NCI-H2227 (cell line): ENCODE data around the gene GNAT1.
"Not testable (repeated sequence)": the region's sequence is repeated elsewhere in the genome, so short reads cannot be mapped to it uniquely, and the experiment has no call there.

ENCODE experiments used
- DNase-seq: peaks from one replicate; lab custom pipeline; 2025; ENCODE audit not compliant: unreplicated experiment; lab: John Stamatoyannopoulos, UW

The GNAT1 gene

DNA sequence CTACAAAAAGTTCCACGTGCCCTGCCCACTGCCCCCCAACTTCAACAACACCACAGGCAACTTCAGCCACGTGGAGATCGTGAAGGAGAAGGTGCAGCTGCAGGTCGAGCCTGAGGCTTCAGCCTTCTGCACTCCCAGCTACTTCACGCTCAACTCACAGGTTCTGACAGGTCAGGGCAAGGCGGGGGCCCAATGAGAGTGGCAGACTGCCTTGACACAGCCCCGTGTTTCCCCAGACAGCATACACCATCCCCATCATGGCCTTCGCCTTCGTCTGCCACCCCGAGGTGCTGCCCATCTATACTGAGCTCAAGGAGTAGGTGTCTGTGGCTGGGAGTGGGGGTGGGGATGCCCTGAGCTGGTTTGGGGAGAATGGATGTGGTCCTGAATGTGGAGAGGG lies 26.3 kb downstream of the GNAT1 start:
- no peak for DNase-seq

DNA sequence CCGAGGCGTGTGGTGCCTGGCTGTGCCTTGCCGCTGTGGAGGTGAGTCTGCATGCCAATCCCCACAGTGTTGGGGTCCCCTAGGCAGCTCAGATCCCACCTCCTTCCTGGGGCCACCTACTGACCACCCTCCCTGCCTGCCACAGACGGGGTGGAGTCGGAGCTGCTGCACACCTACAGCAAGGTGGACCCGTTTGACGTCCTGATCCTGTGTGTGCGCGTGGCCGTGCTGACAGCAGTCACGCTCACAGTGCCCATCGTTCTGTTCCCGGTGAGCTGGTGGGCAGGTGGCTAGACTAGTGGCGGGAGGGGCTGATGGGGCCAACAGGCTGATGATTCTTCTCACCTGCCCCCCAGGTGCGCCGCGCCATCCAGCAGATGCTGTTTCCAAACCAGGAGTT lies 27.0 kb downstream of the GNAT1 start:
- no peak for DNase-seq

DNA sequence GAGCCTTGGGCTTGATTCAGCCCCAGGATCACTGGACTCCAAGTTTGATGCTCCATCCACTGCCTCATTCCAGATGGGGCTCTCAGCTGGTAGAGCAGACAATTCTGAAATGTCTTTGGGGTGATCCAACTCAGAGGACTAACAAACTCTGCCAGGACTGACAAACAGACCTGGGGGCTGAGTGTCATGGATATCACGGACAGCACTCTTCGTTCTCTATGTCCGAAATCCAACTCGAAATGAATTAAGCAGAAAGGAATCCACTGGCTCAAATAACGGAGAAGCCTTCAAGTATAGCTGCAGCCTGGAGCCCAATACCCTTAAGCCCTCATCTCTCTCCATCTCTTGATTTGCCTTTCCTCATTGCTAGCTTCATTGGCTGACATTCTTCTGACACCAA lies 27.9 kb downstream of the GNAT1 start:
- DNase-seq, result no peak

DNA sequence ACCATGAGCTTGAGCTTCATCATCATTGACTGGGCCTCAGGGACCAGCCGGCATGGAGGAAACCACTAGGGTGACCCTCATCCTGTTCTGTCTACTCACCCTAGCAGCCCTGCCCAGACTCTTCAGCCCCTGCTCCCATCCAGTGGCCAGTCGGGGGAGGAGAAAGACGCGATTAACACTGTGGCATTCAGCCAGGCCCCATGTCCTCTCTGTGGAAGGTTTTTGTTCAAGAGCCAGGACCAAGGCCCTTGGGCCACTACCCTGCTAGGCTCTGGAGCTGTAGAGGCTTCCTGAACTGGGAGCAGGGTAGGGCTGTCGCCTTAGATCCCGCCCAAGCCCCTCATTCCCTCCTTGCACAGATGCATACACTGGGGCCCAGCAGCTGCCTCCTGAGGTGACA lies 28.7 kb downstream of the GNAT1 start:
- no peak for DNase-seq

DNA sequence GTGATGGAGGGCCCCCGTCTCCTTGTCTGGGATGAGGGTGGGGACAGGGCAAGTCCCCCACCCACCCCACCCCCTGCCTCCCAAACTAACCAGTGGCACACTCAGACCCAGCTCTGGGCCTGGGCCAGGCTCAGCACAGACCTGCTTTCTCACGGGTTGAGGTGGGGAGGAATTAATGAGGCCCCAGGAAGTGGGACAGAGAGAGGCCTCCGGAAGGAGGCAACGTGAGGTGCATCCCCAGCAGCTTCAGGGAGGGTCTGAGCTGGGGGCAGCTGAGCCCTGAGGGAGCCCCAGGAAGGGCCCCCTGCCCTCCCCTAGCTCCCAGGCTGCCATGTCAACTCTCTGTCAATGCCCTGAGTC lies 29.6 kb downstream of the GNAT1 start:
- DNase-seq, result no peak

DNA sequence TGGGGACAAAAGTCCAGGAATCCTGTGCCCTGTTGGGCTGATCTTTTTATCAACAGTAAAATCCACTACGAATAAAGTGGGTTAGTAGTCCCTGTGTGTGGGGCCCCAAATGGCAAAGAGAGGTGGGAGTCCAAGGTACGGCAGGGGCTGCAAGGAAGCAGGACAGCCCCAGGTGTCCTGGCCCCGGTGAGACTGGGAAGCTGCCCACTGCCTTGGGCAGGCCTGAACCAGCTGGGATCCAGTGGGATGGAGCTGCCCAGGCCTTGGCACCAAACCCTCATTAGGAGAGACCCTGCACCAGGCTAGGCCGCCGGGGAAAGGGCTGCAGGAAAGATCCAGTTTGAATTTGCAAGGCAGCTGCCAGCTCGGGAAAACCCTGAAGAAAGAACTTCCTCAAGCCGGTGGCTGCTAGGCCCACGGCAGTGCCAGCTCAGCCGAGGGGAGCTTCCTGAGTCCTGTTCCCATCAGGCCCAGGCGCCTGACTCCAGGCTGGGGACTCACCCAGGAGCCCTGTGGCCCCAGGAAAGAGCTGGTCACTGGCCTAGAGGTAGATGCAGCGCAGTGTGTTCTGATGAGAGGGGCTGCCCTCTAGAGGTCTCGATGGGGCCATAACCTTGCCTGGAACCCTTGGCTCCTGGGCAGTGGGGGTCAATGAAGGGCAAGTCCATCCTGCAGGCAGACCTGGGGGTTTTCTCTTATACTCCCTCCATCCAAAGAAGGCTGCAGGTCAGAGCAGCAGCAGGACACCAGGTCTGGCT lies 30.2 kb downstream of the GNAT1 start:
- DNase-seq, result no peak

DNA sequence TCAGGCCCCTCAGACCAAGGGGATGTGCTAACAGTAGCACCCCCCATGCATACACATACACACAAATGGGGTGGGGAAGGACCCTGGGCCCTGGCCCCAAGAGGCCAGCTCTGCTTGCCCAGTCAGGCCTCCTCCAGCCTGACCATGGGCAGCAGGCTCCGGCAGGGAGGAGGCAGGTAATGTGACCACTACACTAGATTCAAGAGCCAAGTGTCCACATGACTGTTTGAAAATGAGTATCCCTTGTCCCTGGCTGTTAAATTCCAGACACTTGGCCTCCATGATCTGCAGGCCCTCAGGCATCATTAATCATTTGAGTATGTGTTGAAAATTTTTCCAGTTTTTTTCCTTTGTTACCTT lies 30.7 kb downstream of the GNAT1 start:
- DNase-seq, result no peak

DNA sequence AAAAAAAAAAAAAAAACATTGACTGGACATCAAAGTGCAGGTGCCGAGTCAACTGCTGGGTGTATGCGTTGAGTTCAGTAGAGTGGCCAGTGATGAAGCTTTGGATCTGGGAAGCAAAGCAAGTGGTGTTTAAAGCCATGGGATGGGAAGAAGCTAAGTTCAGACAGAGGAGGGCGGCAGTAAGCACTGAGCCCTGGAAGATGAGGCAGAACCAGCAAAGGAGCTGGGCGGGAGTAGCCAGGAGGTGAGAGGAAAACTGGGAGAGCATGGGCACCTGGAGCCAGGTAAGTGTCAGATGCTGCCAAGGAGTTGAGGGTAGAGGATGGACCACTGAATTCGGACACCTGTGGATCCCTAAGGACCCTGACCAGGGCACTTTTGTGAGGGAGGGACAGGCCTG lies 33.2 kb downstream of the GNAT1 start:
- no peak for DNase-seq

DNA sequence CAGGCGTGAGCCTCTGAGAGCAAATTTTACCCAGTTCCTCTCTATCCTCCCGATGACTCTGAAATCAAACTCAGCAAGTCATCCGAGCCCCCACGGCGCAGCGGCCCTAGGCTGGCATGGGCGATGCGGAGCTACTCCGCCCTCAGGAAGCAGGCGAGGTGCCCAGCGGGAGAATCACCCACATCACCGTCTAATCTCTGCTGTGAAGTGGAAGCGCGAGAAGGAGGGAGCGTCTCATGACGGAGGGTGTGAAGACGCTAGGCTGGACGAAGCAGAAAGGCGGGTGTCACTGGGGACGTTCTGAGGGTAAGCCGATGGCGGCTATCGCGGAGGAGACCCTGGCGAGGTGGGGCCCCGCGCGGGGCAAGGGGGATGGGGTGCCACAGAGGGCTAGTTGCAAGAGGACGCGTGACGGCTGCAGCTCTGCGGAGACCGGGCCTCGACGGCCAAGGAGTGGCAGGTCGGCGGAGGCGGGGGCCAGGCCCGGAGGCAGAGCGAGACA lies 35.5 kb downstream of the GNAT1 start:
- DNase-seq, result peak; percentile 71

DNA sequence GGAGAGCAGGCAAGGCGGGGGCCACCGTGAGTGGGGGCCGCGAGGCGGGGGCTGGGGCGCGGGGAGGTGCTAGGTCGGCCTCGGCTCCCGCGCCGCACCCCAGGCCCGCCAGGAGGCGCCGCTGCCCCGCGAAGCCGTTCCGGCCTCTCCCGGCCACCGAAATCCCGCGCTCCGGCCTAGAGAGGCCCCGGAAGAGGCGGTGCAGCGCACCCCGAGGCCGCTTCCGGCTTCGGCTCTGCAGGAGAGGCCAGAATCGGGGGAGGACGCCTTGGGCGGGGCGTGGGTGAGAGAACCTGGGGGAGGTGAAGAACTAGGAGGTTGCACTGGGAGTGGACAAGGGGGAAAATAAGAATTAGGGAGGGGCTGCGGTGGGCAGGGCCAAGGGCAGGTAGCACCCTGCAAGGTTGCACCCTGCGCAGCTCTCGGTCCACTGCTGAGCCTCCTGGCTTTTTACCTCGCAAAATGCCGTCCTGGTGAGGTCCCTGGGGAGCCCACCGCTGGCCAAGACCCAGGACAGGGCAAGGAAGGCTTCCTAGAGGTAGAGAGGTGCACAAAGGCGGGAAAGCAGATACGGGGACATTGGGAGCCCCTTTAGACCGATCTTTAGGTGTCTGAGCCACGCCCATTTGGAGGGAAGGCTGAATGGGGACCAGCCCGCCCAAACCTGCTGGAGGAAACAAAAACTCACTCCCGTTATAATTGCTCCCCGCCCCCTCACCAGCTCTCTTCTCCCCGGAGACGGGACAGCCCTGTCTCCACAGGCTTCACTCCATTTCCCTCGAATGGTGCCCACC lies 36.2 kb downstream of the GNAT1 start:
- peak; percentile 95 for DNase-seq

DNA sequence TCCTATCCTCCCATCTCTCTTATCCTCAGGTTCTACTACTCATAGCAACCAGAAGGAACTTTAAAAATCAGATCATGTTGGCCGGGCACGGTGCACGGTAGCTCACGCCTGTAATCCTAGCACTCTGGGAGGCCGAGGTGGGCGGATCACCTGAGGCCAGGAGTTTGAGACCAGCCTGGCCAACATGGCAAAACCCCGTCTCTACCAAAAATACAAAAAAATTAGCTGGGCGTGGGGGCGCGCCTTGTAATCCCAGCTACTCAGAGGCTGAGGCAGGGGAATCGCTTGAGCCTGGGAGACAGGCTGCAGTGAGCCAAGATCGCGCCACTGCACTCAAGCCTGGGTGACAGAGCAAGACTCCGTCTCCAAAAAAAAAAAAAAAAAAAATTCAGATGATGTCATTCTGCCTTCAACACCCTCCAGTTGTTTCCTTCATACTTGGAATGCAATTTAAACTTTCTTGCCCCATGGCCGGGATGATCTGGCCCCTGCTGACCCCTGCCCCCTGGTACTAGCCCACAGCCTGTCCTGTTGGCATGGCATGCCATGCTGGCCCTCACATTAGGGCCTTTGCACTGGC lies 36.9 kb downstream of the GNAT1 start:
- not testable (repeated sequence) for DNase-seq

DNA sequence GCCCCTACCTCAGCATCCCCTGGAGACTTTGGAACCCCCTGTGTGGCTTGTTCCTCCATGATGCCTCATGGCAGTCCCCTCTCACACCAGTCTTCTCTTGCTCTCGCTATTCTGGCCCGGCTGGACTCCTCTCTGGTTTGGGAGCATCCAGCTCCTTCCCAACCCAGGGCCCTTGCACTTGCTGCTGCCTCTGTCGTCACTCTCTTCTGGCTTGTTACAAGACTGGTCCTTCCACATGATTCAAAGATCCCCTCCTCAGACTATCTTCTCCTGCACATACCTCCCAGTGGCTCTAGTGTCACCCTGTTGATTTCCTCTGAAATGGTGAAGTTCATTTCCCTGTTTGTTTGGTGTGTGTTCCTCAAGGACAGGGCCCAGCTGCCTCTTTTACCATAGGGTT lies 38.1 kb downstream of the GNAT1 start:
- no peak for DNase-seq

DNA sequence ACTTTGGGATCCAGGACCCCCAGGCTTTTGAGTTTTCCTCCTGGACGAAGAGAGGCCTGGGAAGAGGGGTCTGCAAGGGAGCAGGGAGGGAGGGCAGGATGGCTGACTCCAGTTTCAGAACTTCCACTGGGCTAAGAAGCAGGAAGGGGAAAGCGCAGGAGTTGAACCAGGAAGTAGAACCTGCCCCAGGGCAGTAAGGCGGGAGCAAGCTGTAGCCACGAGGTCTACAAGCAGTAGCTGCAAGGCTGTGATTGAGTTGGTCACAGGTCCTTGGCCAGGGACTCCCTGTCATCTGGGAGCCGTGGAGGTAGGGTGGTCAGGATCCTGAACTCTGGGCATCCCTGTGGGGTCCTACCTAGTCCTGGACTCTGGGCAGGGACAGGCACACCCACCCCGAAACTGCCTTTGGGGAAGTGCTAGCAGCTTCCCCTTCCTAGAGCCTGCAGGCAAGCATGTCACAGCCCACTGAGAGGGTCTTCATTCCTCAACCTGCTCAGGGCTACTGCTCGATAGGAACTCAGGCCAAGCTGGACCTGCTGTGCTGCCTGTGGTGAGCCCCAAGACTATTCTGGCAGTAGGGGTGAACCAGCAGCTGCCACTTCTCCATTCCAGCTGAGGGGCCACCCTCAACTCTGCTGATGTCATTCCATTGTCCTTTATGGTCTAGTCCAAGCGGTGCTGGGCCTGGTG lies 38.8 kb downstream of the GNAT1 start:
- DNase-seq, result no peak

DNA sequence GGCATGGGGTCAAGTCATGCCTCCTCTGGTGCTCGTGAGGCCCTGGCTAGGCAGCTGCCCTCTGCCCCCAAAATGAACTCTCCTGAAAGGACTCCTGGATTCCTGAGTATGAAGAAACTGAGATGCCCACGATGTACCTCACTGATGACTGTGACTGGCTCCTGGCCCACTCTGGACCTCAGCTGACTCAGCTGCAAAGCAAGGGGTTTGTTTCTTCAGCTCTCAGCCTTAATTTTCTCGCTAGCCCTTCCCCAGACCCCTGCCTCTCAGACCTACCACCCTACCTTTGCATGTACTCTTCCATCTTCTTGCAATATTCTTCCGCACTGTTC lies 39.4 kb downstream of the GNAT1 start:
- DNase-seq, result no peak

DNA sequence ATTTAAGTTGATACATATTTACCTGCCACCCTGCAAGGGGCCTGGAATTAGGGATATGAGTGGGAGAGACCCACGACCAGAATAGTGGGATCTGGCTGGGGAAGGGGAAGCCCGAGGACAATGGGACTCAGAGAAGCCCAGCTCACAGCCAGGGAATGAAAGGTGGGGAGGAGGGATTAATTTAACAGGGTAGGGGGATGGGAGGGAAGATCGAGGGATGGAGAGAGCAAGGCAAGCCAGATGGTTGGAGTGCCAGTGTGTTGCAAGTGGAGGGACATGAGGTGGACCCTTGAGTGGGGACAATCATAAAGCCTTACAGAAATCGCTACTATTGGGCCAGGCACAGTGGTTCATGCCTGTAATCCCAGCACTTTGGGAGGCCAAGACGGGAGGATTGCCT lies 40.2 kb downstream of the GNAT1 start:
- DNase-seq, result no peak

DNA sequence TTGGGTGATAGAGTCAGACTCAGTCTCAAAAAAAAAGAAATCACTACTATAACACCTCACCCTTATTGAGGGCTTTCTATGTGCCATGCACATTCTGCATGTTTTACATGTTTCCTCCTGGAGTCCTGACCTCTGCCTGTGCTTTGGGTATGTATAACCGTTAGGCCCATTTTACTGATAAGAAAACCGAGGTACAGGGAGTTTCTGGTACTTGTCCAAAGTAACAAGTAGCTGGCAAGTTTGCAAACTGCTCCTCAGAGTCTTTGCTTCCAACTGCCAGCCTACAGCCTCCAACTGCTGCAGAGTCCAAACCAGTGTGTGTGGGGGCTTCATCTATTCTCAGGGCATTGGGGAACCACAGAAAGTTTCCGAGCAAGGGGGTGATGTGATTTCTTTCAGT lies 40.9 kb downstream of the GNAT1 start:
- no peak for DNase-seq

DNA sequence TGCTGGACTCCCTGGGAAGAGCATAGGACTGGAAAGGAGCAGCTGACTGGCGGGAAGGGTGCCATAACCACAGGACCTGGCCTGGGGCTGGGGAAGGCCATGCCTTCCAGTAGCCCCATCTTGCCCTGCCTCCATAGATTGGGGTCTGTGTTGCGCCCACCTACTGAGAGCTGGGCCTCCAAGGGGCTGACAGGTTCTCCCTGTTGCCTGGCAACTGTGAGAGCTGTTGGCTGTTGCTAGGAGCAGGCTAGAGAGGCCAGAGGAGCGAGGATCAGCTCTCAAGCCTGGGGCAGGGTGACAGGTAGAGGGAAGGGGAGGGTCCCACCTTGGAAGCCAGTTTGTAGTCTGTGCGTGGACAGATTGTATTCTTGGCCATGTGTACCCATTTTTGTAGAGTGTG lies 41.8 kb downstream of the GNAT1 start:
- DNase-seq, result peak; percentile 46

DNA sequence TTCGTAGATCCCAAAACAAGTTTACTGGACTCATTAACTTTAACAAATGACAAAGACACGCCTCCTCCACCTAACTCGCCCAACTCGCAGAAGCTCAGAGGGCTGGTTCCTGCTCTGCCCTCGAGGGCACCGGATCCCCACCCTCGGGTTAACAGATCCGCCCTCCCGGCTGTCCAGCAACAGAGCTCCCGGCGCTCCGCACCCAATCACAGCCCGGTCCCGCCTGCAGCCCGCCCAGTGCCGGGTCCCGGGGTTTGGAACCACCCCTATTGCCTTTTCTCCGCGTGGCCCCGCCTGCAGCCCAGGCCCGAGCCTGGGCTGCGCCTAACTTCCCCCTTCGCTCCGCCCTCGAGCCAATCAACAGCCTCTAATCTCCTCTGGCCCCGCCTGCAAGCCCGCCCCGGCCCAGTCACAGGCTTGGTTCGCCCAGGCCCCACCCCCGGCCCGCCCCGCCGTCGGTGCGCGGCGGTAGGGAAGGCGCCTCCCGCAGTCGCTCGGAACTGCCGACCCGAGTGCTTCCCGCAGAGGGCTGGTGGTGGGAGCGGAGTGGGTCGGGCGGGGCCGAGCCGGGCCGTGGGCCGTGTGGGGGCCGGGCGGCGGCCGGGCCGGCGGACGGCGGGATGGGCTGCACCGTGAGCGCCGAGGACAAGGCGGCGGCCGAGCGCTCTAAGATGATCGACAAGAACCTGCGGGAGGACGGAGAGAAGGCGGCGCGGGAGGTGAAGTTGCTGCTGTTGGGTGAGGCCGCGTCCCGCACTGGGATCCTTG lies 44.5 kb downstream of the GNAT1 start, which contains the start of gene GNAI2:
GNAI2 (plus strand) TSS at position 489 of the 768 bp plus-strand sequence; CDS start at position 621, 132 bp downstream.
- DNase-seq, result peak; percentile 96

DNA sequence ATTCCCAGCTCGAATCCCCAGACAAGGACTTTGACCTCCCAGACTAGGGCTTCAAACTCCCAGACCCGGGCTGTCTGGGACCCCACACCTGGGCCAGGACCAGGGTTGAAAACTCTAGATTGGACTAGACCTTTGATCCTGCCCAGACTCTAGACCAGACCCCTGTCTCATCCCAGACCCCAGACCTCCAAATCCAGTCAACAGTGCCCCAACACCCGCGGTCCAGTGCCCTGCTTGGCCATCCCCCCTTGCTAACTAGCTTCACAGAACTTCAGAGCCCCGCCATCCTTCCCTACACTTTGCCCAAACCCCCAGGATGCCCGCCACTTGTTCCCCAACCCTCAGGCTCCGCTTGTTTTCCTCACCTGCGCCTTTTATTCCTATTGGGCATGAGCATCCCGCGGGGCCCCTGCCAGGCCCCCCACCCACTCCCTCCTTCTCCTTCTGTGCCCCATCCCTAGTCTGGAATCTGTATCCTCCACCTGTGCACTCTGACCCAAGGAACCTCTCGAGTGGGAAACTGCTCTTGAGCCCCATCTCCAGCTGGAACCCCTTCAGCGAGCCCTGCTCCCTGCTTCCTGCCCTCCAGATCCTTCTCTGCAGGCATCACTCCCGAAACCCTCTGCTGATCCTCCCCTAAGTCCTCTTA lies 45.2 kb downstream of the GNAT1 start:
- DNase-seq, result no peak

DNA sequence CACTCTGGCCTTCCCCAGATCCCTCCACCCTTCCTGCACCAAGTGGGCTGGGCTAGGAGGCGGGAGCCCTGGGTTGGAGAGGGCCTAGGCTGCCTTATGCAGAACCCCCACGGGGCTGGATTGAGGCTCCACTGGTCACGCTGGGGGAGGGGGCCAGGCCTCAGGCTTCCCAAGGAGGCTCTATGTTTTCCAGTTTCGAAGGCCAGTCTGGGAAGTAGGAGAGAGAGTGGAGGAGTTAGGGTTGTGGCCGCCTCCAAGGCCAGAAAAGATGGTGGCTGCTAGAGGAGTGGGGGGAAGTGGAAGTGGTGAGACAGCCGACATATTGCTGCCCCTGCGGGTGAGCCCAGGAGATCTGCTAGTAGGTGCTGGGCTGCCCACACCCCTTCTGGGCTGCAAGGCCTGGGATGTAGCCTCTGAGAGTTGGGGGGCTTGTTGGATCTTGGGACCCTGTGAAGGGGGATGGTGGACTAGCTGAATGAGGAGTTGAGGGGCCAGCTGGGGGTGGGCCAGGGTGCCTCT lies 45.8 kb downstream of the GNAT1 start:
- peak; percentile 26 for DNase-seq
